HFFc6 (cell line): ENCODE measurements around the gene CST11. TPM values are rescaled to one million over a fixed set of nuclear protein-coding genes. Genes with fewer than 3 reads are reported as not detected.

Experiments
- DNase-seq: peaks from one replicate; pipeline ENCODE4 v3.0.0-alpha.2; 2018
- H3K27ac Mint-ChIP-seq: 2 replicates; pipeline ENCODE4 v1.8.0; 2020; ENCODE audit warnings: mild to moderate bottlenecking, mixed read lengths
- H3K27me3 Mint-ChIP-seq: 2 replicates; pipeline ENCODE4 v1.8.0; 2021; ENCODE audit warnings: mild to moderate bottlenecking, moderate library complexity, mixed read lengths; ENCODE audit not compliant: insufficient read depth
- H3K36me3 Mint-ChIP-seq: 2 replicates; pipeline ENCODE4 v1.8.0; 2021; ENCODE audit warnings: low read depth, mixed read lengths
- H3K4me1 Mint-ChIP-seq: 2 replicates; pipeline ENCODE4 v1.8.0; 2020; ENCODE audit warnings: low read depth, mixed read lengths
- H3K4me3 Mint-ChIP-seq: 2 replicates; pipeline ENCODE4 v1.8.0; 2020; ENCODE audit warnings: mild to moderate bottlenecking, moderate library complexity, mixed read lengths
- H3K9me3 Mint-ChIP-seq: 2 replicates; pipeline ENCODE4 v1.8.0; 2020; ENCODE audit warnings: mild to moderate bottlenecking, mixed read lengths
- total RNA-seq, 6 experiments: library from RNA; stranded (reverse); fragmentation: NEBNext Ultra II Directional; extraction: Animal tissue kit (Norgen Biotek cat#: 25700); gene quantifications; 2 replicates in 1 of 6; 3 replicates in 5 of 6; pipeline ENCODE4 v1.2.3, GENCODE V29; 2021
- TF ChIP-seq, protein P1 (sequence below): fragments of 200-600 bp; sonication (generic); IDR thresholded peaks from 2 replicates; pipeline ENCODE4 v1.5.0; 2021; ENCODE audit warnings: antibody characterized with exemption, mild to moderate bottlenecking

Gene CST11
- total RNA-seq, 6 experiments from 2014 or later = not detected

DNA sequence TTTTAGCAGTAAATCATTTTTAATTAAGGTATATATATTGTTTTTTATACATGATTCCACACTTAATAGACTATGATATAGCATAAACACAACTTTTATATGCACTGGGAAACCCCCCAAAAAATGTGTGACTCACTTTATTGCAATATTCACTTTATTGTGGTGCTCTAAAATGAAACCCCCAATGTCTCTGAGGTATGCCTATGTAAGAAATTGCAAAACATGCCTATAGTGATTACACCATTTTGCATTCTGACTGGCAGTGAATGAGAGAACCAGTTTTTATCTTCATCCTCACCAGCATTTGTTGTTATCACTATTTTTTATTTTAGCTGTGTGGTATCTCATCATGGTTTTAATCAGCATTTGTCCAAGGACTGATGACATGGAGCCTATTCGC lies 8.5 kb upstream of the CST11 start:
- peaks cover 3% of the 10 kb centered on the region; the same call in 1 of the 2 replicates for H3K9me3 Mint-ChIP-seq
- H3K36me3 Mint-ChIP-seq = no peaks in the 10 kb centered on the region
- no peak overlapping the region for H3K27ac Mint-ChIP-seq
- no peak overlapping the region for H3K4me3 Mint-ChIP-seq
- TF ChIP-seq, protein P1, sequence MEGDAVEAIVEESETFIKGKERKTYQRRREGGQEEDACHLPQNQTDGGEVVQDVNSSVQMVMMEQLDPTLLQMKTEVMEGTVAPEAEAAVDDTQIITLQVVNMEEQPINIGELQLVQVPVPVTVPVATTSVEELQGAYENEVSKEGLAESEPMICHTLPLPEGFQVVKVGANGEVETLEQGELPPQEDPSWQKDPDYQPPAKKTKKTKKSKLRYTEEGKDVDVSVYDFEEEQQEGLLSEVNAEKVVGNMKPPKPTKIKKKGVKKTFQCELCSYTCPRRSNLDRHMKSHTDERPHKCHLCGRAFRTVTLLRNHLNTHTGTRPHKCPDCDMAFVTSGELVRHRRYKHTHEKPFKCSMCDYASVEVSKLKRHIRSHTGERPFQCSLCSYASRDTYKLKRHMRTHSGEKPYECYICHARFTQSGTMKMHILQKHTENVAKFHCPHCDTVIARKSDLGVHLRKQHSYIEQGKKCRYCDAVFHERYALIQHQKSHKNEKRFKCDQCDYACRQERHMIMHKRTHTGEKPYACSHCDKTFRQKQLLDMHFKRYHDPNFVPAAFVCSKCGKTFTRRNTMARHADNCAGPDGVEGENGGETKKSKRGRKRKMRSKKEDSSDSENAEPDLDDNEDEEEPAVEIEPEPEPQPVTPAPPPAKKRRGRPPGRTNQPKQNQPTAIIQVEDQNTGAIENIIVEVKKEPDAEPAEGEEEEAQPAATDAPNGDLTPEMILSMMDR = no peak
- H3K4me1 Mint-ChIP-seq = no peaks in the 10 kb centered on the region
- no peak for DNase-seq
- peaks cover 10% of the 10 kb centered on the region for H3K27me3 Mint-ChIP-seq

DNA sequence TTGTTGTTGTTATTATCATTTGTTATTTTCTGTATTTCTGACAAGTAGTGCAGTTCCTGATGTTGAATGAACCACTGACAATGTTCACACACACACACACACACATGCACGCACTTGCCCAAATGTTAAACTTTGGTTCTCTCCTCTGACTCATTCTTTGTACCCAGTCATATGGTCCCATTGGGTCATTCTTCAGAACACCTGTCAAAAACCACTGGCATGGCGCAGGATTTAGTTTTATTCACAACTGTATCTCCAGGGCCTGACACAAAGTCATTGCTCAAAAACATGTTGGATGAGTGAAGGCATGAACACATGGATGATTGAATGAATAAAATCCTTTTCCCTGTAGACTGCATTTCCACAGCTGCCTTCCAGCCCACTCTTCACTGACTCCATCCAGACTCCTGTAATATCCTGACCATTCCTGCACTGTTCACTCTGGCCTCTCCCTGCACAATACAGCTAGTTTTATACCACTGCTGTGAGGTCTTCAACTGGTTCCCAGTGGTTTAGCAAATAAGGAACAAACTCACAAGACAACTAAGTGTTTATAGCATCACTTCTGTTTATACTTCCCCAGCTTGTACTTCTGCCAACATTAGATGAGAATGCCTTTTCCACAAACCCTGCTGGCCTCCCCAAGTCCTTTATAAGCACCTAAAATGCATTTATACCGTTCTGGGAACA lies 6.9 kb upstream of the CST11 start:
- Mint-ChIP-seq H3K9me3 (no peaks in the 10 kb centered on the region), H3K27me3 (peaks cover 13% of the 10 kb centered on the region), H3K36me3 (no peaks in the 10 kb centered on the region), H3K4me3 (no peak overlapping the region), H3K27ac (no peak overlapping the region), H3K4me1 (no peaks in the 10 kb centered on the region)
- no peak for DNase-seq
- TF ChIP-seq, protein P1 = no peak

DNA sequence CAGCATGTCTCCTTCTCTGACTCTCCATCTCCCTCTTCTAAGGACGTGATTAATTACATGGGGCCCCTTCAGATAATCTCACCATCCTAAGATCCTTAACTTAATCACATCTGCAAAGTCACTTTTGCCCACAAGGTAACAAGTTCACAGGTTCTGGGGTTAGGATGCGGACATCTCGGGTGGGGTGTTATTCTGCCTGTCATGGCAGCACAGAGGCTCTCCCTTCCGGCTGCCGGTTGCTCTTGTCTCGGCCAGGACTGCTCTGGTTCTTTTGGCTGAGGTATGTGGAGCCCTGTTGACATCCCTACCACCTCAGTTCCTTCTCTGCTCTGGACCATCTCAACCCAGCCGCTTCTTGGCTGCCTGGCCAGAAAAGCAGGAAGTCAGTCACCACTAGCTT lies 4.2 kb upstream of the CST11 start:
- no peaks in the 10 kb centered on the region for H3K36me3 Mint-ChIP-seq
- DNase-seq = no peak
- H3K27ac Mint-ChIP-seq = no peak overlapping the region
- H3K4me1 Mint-ChIP-seq = no peaks in the 10 kb centered on the region
- H3K27me3 Mint-ChIP-seq = peaks cover 23% of the 10 kb centered on the region
- no peaks in the 10 kb centered on the region for H3K9me3 Mint-ChIP-seq
- TF ChIP-seq, protein P1 = no peak
- no peak overlapping the region for H3K4me3 Mint-ChIP-seq

DNA sequence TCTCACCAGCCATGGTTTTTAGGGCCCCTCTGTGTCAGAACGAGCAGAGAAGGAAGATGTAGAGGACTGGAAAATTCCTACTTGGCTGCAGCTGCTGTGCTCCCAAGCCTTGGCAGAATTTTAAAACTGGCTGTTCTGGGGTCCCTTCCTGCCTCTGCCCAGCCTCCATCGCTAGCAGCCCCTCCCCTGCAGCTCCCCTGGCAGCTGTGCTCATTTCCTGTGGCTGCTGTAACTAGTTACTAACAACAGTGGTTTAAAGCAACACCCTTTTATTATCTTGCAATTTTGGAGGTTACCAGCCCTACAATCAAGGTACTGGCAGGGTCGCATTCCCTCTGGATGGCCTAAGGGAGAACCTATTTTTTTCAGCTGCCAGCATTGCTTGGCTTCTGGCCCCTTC lies 3.7 kb upstream of the CST11 start:
- no peak for DNase-seq
- TF ChIP-seq, protein P1 = no peak
- no peaks in the 10 kb centered on the region for H3K4me1 Mint-ChIP-seq
- H3K27me3 Mint-ChIP-seq = peaks cover 27% of the 10 kb centered on the region
- no peaks in the 10 kb centered on the region for H3K36me3 Mint-ChIP-seq
- H3K9me3 Mint-ChIP-seq = no peaks in the 10 kb centered on the region
- H3K27ac Mint-ChIP-seq = no peak overlapping the region
- no peak overlapping the region for H3K4me3 Mint-ChIP-seq

DNA sequence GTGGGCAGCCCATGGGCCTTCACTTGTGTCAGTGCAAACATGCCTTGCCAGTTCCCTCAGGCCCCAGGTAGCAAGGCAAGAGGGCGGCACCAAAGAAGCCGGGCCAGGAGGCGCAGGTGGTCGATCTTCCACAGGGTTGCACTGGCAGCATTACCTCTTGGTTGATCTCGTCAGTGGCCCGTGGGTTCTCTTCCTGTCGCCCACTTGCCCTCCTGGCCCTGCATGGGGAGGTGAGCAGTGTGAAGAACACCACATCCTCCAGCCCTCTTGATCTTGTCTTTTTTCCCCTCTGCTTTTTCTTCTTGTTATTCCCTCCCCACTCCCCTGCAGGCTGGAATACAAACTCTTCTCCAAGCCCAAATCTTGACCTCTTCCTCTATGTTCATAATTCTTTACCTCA lies 3.0 kb upstream of the CST11 start:
- TF ChIP-seq, protein P1 = no peak
- H3K27me3 Mint-ChIP-seq = peaks cover 27% of the 10 kb centered on the region
- no peaks in the 10 kb centered on the region for H3K36me3 Mint-ChIP-seq
- no peak overlapping the region for H3K27ac Mint-ChIP-seq
- no peak overlapping the region for H3K4me3 Mint-ChIP-seq
- H3K9me3 Mint-ChIP-seq = no peaks in the 10 kb centered on the region
- no peak for DNase-seq
- no peaks in the 10 kb centered on the region for H3K4me1 Mint-ChIP-seq
